ENCODE data around the gene DLST. TPM values are rescaled to one million over a fixed set of nuclear protein-coding genes. Genes with fewer than 3 reads are reported as not detected.

DLST gene
- polyA plus RNA-seq, 1 donor (not counting 4 experiments of a cell fraction or from before 2014, with no cell fraction given), result 114 TPM

DNA sequence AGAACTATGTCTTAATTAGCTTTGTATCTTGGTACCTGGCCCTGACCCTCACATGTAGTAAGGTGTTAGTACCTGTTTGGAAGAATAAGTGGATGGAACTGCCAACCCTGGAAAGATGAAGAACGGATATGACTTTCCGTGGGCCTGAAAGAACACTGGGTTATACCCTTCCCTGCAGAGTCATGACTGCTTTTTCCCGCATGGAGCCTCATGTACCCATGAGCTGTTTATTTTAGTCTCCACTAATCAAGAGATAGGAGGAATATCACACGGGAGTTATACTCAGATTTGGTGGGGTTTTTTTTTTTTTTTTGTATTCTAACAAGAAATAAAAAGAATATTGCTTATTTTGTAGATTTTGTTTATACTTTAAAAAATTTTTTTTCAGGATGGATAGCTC, 15.9 kb downstream of the DLST start:
- no peak for FAIRE-seq
- no peaks in the 10 kb centered on the region for H3K9me1 ChIP-seq (ENCODE audit: control insufficient read depth, extremely low read depth, insufficient read depth, low read length)
- TF ChIP-seq EZH2 (IDR thresholded peaks at IDR 0.05; ENCODE audit: low read length), result no peak
- TF ChIP-seq CTCF (optimal IDR thresholded peaks at IDR 0.05 in 1 of 3, IDR thresholded peaks at IDR 0.05 in 1 of 3, conservative IDR thresholded peaks at IDR 0.05 in 1 of 3; ENCODE audit: extremely low read depth in 1 of 3, insufficient read depth in 2 of 3, low read length in 3 of 3), result no peak
- H2AFZ ChIP-seq (ENCODE audit: control insufficient read depth, low read length), result no peak overlapping the region
- H3K4me1 ChIP-seq (ENCODE audit: control insufficient read depth, extremely low read depth, insufficient read depth, low read length), result no peaks in the 10 kb centered on the region
- no peaks in the 10 kb centered on the region for H4K20me1 ChIP-seq (ENCODE audit: control insufficient read depth, extremely low read depth, insufficient read depth, low read length)
- H3K79me2 ChIP-seq (ENCODE audit: control insufficient read depth, insufficient read depth, low read length), result no peaks in the 10 kb centered on the region
- dilution Hi-C loops (cut with MboI; ENCODE audit: extremely low pct_ligation_motif_present, low sequenced_read_pairs), result no loop called here
- no peak for DNase-seq (ENCODE audit: low read depth, low spot score)
- no peak overlapping the region for H3K27ac ChIP-seq (ENCODE audit: control insufficient read depth, insufficient read depth, low read length)
- H3K9ac ChIP-seq (ENCODE audit: control insufficient read depth, extremely low read depth, insufficient read depth, low read length), result no peak overlapping the region
- no peaks in the 10 kb centered on the region for H3K9me3 ChIP-seq (ENCODE audit: control insufficient read depth, low read depth, low read length)
- H3K4me3 ChIP-seq (ENCODE audit: control insufficient read depth in 2 of 3, extremely low read depth in 1 of 3, insufficient read depth in 2 of 3, low read depth in 1 of 3, low read length in 3 of 3), result no peak overlapping the region
- no peaks in the 10 kb centered on the region for H3K27me3 ChIP-seq (ENCODE audit: control insufficient read depth, extremely low read depth, insufficient read depth, low read length)
- H3K4me2 ChIP-seq (ENCODE audit: control insufficient read depth, extremely low read depth, insufficient read depth, low read depth, low read length), result no peak overlapping the region
- H3K36me3 ChIP-seq (ENCODE audit: control insufficient read depth in 2 of 2, extremely low read depth in 1 of 2, insufficient read depth in 2 of 2, low read length in 2 of 2), result peaks cover 56 to 80% of the 10 kb centered on the region in 2 experiments

GRCh38 chr14:74898083-74898482, 16.4 kb downstream of the DLST start:
- H3K4me2 ChIP-seq (ENCODE audit: control insufficient read depth, extremely low read depth, insufficient read depth, low read depth, low read length), result no peak overlapping the region
- H3K9ac ChIP-seq (ENCODE audit: control insufficient read depth, extremely low read depth, insufficient read depth, low read length), result no peak overlapping the region
- no peak overlapping the region for H2AFZ ChIP-seq (ENCODE audit: control insufficient read depth, low read length)
- no peaks in the 10 kb centered on the region for H3K79me2 ChIP-seq (ENCODE audit: control insufficient read depth, insufficient read depth, low read length)
- FAIRE-seq, result no peak
- no peaks in the 10 kb centered on the region for H3K4me1 ChIP-seq (ENCODE audit: control insufficient read depth, extremely low read depth, insufficient read depth, low read length)
- H3K27me3 ChIP-seq (ENCODE audit: control insufficient read depth, extremely low read depth, insufficient read depth, low read length), result no peaks in the 10 kb centered on the region
- peaks cover 56 to 80% of the 10 kb centered on the region in 2 experiments for H3K36me3 ChIP-seq (ENCODE audit: control insufficient read depth in 2 of 2, extremely low read depth in 1 of 2, insufficient read depth in 2 of 2, low read length in 2 of 2)
- dilution Hi-C loops (cut with MboI; ENCODE audit: extremely low pct_ligation_motif_present, low sequenced_read_pairs), result no loop called here
- H3K9me3 ChIP-seq (ENCODE audit: control insufficient read depth, low read depth, low read length), result no peaks in the 10 kb centered on the region
- no peak overlapping the region for H3K4me3 ChIP-seq (ENCODE audit: control insufficient read depth in 2 of 3, extremely low read depth in 1 of 3, insufficient read depth in 2 of 3, low read depth in 1 of 3, low read length in 3 of 3)
- DNase-seq (ENCODE audit: low read depth, low spot score), result no peak
- no peak overlapping the region for H3K27ac ChIP-seq (ENCODE audit: control insufficient read depth, insufficient read depth, low read length)
- no peaks in the 10 kb centered on the region for H4K20me1 ChIP-seq (ENCODE audit: control insufficient read depth, extremely low read depth, insufficient read depth, low read length)
- TF ChIP-seq EZH2 (IDR thresholded peaks at IDR 0.05; ENCODE audit: low read length) (no peak), CTCF (optimal IDR thresholded peaks at IDR 0.05 in 1 of 3, IDR thresholded peaks at IDR 0.05 in 1 of 3, conservative IDR thresholded peaks at IDR 0.05 in 1 of 3; ENCODE audit: extremely low read depth in 1 of 3, insufficient read depth in 2 of 3, low read length in 3 of 3) (no peak)
- no peaks in the 10 kb centered on the region for H3K9me1 ChIP-seq (ENCODE audit: control insufficient read depth, extremely low read depth, insufficient read depth, low read length)
